ENCODE data around the gene OR6K3. TPM values are rescaled to one million over a fixed set of nuclear protein-coding genes. Genes with fewer than 3 reads are reported as not detected.

The OR6K3 gene
- polyA plus RNA-seq, 2 of the 4 experiments (the other 2 are of a cell fraction) = not detected

DNA sequence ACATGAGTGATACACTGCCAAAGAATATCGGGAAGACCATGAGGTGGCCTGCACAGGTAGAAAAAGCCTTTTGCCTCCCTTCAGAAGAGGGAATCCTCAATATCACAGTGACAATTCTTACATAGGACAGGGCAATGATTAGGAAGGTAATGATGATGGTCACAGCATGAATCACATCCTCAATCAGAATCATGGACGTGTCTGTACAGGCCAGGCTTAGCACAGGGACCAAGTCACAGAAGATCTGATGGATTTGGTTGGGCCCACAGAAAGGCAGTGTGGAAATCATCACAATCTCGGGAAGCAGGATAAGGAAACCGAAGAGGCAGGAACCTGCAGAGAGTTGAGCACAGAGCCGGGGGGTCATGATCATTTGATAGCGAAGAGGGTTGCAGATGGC, 3.2 kb downstream of the OR6K3 start:
- ChIA-PET POLR2A (no interaction called here), CTCF (no interaction called here)
- H3K9me3 ChIP-seq = no peaks in the 10 kb centered on the region
- H3K27ac ChIP-seq = no peak overlapping the region
- DNase-seq (ENCODE audit: low read depth in 1 of 2, low spot score in 1 of 2) (no peak), ATAC-seq (no peak), FAIRE-seq (no peak)
- no peak overlapping the region for H3K4me2 ChIP-seq
- no peak overlapping the region for H3K4me3 ChIP-seq
- WGBS (ENCODE audit: missing lambda C conversion rate) = 5% methylated on average over 6 of the region's 6 CpGs
- TF ChIP-seq ZFP36 (IDR thresholded peaks at IDR 0.05; ENCODE audit: borderline replicate concordance, partially characterized antibody) (no peak), POLR2A (IDR thresholded peaks at IDR 0.05; ENCODE audit: low read length) (no peak), HOXB13 (CRISPR knock-in tag; IDR thresholded peaks at IDR 0.05; ENCODE audit: low read depth) (no peak), ESRRA (IDR thresholded peaks at IDR 0.05; ENCODE audit: borderline replicate concordance, low read length) (no peak), SREBF2 (IDR thresholded peaks at IDR 0.05) (no peak), RCOR1 (IDR thresholded peaks at IDR 0.05; ENCODE audit: low read depth, low read length) (no peak), EHF (CRISPR knock-in tag; IDR thresholded peaks at IDR 0.05) (no peak), GATA3 (IDR thresholded peaks at IDR 0.05; ENCODE audit: borderline replicate concordance) (no peak), RARB (CRISPR knock-in tag; IDR thresholded peaks at IDR 0.05) (no peak), PHF8 (IDR thresholded peaks at IDR 0.05; ENCODE audit: borderline replicate concordance, low read depth) (no peak), EP300 (IDR thresholded peaks at IDR 0.05) (no peak), MAZ (IDR thresholded peaks at IDR 0.05; ENCODE audit: borderline replicate concordance, low read depth, low read length) (no peak)
- TF ChIP-seq, protein P1, sequence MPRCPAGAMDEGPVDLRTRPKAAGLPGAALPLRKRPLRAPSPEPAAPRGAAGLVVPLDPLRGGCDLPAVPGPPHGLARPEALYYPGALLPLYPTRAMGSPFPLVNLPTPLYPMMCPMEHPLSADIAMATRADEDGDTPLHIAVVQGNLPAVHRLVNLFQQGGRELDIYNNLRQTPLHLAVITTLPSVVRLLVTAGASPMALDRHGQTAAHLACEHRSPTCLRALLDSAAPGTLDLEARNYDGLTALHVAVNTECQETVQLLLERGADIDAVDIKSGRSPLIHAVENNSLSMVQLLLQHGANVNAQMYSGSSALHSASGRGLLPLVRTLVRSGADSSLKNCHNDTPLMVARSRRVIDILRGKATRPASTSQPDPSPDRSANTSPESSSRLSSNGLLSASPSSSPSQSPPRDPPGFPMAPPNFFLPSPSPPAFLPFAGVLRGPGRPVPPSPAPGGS (IDR thresholded peaks at IDR 0.05) = no peak
- no peaks in the 10 kb centered on the region for H3K4me1 ChIP-seq

DNA sequence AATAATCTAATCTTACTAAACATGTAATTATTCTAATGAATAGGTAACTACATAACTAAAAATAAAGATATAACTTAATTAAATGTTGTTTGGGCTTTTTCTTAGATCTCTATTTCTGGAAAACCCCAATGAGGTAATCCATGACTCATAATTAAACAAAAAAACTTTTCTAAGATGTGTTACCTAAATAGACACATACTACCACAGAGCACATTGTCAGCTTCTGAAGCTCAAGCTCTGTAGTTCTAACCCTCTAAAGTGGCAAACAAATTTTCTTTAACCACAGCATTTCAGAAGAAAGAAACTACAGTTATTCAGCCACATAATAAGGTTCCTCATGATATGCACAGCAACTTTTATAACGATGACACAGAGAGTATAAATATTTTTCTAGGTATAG, 4.2 kb downstream of the OR6K3 start:
- Histone ChIP-seq H3K9me3 (no peaks in the 10 kb centered on the region), H3K27ac (no peak overlapping the region), H3K4me1 (no peaks in the 10 kb centered on the region), H3K4me3 (no peak overlapping the region), H3K4me2 (no peak overlapping the region)
- ChIA-PET CTCF (no interaction called here), POLR2A (no interaction called here)
- 0% methylated on average over 1 of the region's 1 CpG for WGBS (ENCODE audit: missing lambda C conversion rate)
- TF ChIP-seq NPAS2 (CRISPR knock-in tag; IDR thresholded peaks at IDR 0.05; ENCODE audit: borderline replicate concordance) = no peak
- no peak for TF ChIP-seq TP53 (CRISPR knock-in tag; IDR thresholded peaks at IDR 0.05)
- TF ChIP-seq ESRRA (IDR thresholded peaks at IDR 0.05; ENCODE audit: borderline replicate concordance, low read length) = no peak
- no peak for TF ChIP-seq NFE2L2 (conservative IDR thresholded peaks at IDR 0.05; ENCODE audit: low read length)
- TF ChIP-seq POLR2A (IDR thresholded peaks at IDR 0.05; ENCODE audit: low read length) = no peak
- no peak for TF ChIP-seq CEBPB (IDR thresholded peaks at IDR 0.05)
- TF ChIP-seq, protein P2, sequence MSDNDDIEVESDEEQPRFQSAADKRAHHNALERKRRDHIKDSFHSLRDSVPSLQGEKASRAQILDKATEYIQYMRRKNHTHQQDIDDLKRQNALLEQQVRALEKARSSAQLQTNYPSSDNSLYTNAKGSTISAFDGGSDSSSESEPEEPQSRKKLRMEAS (IDR thresholded peaks at IDR 0.05) = no peak
- no peak for TF ChIP-seq SREBF2 (IDR thresholded peaks at IDR 0.05)
- no peak for TF ChIP-seq FOSL2 (IDR thresholded peaks at IDR 0.05)
- TF ChIP-seq FOSL2 (CRISPR knock-in tag; IDR thresholded peaks at IDR 0.05) = no peak
- TF ChIP-seq, protein P3, sequence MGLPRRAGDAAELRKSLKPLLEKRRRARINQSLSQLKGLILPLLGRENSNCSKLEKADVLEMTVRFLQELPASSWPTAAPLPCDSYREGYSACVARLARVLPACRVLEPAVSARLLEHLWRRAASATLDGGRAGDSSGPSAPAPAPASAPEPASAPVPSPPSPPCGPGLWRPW (IDR thresholded peaks at IDR 0.05) = no peak
- no peak for TF ChIP-seq HDAC2 (IDR thresholded peaks at IDR 0.05)
- no peak for TF ChIP-seq HOXB13 (CRISPR knock-in tag; IDR thresholded peaks at IDR 0.05; ENCODE audit: low read depth)
- no peak for FAIRE-seq
- ATAC-seq = no peak
- DNase-seq (ENCODE audit: low read depth in 1 of 2, low spot score in 1 of 2) = no peak

DNA sequence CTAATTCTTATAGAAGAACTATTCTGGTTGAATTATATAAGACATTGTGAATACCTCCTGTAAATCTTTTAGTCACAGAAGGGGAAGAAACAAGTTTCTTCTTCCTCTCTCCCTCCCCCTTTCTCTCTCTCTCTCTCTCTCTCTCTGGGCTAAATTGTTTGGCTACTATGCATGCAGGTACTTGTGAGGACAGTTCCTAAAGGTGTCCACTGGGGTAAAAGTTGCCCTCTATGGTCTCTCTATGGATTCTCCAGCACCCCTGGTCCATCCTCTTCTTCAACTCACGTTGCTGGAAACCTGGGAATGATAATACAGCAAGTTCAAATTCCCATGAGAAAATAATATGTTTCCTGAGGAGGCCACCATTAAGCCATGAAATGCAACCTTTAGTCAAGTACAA, 5.8 kb downstream of the OR6K3 start:
- FAIRE-seq = no peak
- Histone ChIP-seq H3K27ac (no peak overlapping the region), H3K4me3 (no peak overlapping the region), H3K4me1 (no peaks in the 10 kb centered on the region), H3K4me2 (no peak overlapping the region), H3K9me3 (no peaks in the 10 kb centered on the region)
- CTCF ChIA-PET = no interaction called here
- TF ChIP-seq MAZ (IDR thresholded peaks at IDR 0.05; ENCODE audit: borderline replicate concordance, low read depth, low read length) = no peak
- TF ChIP-seq, protein P4, sequence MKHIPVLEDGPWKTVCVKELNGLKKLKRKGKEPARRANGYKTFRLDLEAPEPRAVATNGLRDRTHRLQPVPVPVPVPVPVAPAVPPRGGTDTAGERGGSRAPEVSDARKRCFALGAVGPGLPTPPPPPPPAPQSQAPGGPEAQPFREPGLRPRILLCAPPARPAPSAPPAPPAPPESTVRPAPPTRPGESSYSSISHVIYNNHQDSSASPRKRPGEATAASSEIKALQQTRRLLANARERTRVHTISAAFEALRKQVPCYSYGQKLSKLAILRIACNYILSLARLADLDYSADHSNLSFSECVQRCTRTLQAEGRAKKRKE (CRISPR knock-in tag; IDR thresholded peaks at IDR 0.05; ENCODE audit: low read depth) = no peak
- no peak for TF ChIP-seq HDAC2 (IDR thresholded peaks at IDR 0.05)
- no peak for TF ChIP-seq EHF (CRISPR knock-in tag; IDR thresholded peaks at IDR 0.05)
- no peak for TF ChIP-seq POLR2A (IDR thresholded peaks at IDR 0.05; ENCODE audit: low read length)
- TF ChIP-seq SMC3 (IDR thresholded peaks at IDR 0.05) = no peak
- no peak for TF ChIP-seq FOXS1 (CRISPR knock-in tag; IDR thresholded peaks at IDR 0.05)
- TF ChIP-seq, protein P5, sequence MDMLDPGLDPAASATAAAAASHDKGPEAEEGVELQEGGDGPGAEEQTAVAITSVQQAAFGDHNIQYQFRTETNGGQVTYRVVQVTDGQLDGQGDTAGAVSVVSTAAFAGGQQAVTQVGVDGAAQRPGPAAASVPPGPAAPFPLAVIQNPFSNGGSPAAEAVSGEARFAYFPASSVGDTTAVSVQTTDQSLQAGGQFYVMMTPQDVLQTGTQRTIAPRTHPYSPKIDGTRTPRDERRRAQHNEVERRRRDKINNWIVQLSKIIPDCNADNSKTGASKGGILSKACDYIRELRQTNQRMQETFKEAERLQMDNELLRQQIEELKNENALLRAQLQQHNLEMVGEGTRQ (IDR thresholded peaks at IDR 0.05) = no peak
- no peak for DNase-seq (ENCODE audit: low read depth in 1 of 2, low spot score in 1 of 2)
- POLR2A ChIA-PET = no interaction called here
- 0% methylated on average over 1 of the region's 1 CpG for WGBS (ENCODE audit: missing lambda C conversion rate)
- ATAC-seq = no peak

All from A549 (cell line).